Subcutaneous adipose tissue (tissue), 4 donors: Measurements from ENCODE around the gene HLA-E. TPM values are rescaled to one million over a fixed set of nuclear protein-coding genes. Genes with fewer than 3 reads are reported as not detected.

Experiments used
- CTCF ChIP-seq: fragments of 450-650 bp; IDR thresholded peaks from one replicate; pipeline ENCODE4 v1.5.1; 2016; ENCODE audit warnings: low read depth, mild to moderate bottlenecking, control low read depth, antibody characterized with exemption, moderate library complexity
- total RNA-seq, 4 donors: library from RNA; depleted of rRNA; stranded (reverse); fragments of >200 nt; gene quantifications; one replicate each; pipeline ENCODE4 v1.1.0, GENCODE V29; 2016

The HLA-E gene
- total RNA-seq, 4 donors from 2014 or later, result 287 to 1,087 (median 819) TPM

GRCh38 chr6:30495993-30496392 lies 6.7 kb downstream of the HLA-E start:
- no peak for TF ChIP-seq CTCF

- TF ChIP-seq CTCF, result no peak
Measured at GRCh38 chr6:30497714-30498113, 8.4 kb downstream of the HLA-E start.

GRCh38 chr6:30500421-30501355 lies 11.4 kb downstream of the HLA-E start:
- TF ChIP-seq CTCF, result no peak

GRCh38 chr6:30507849-30508827 lies 18.8 kb downstream of the HLA-E start:
- no peak for TF ChIP-seq CTCF

- no peak for TF ChIP-seq CTCF
Measured at GRCh38 chr6:30508890-30509736, 19.8 kb downstream of the HLA-E start.

- no peak for TF ChIP-seq CTCF
Measured at GRCh38 chr6:30510419-30511168, 21.3 kb downstream of the HLA-E start.
